ENCODE measurements around the gene HADH.

DNA sequence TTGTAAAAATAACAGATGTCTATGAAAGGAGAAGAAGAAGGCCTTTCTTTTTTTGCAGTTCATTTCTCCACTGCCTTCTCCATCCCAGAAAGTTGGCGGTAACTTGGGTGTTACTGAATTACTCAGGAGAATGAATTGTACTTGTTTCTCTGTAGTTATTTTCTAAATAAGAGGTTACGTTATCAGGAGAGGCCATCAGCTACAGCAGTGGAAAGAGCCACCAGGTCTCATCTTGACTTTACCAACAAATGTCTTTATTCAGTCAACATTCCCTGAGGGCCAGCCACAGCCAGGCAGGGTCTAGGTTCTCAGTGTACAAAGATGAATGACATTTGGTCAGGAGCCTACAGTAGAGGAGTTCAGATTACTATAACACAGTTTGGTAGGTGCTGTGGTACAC lies 8.1 kb downstream of the HADH start:
- TF ChIP-seq POLR2A (IDR thresholded peaks at IDR 0.05) (no peak), CTCF (IDR thresholded peaks at IDR 0.05) (no peak)

Measured in vagina (tissue), 2 donors.